ENCODE results near the gene CRNKL1.

GRCh38 chr20:20079102-20079784, 27.0 kb upstream of the CRNKL1 start:
- TF ChIP-seq, protein P1, sequence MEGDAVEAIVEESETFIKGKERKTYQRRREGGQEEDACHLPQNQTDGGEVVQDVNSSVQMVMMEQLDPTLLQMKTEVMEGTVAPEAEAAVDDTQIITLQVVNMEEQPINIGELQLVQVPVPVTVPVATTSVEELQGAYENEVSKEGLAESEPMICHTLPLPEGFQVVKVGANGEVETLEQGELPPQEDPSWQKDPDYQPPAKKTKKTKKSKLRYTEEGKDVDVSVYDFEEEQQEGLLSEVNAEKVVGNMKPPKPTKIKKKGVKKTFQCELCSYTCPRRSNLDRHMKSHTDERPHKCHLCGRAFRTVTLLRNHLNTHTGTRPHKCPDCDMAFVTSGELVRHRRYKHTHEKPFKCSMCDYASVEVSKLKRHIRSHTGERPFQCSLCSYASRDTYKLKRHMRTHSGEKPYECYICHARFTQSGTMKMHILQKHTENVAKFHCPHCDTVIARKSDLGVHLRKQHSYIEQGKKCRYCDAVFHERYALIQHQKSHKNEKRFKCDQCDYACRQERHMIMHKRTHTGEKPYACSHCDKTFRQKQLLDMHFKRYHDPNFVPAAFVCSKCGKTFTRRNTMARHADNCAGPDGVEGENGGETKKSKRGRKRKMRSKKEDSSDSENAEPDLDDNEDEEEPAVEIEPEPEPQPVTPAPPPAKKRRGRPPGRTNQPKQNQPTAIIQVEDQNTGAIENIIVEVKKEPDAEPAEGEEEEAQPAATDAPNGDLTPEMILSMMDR (conservative IDR thresholded peaks at IDR 0.05 in 1 of 2, IDR thresholded peaks at IDR 0.05 in 1 of 2; ENCODE audit: low read depth in 1 of 2, low read length in 2 of 2) = no peak
- no peak for TF ChIP-seq EZH2 (IDR thresholded peaks at IDR 0.05; ENCODE audit: low read length, missing control alignments)
